DND-41 (cell line): ENCODE results near the gene NCK2.

Source experiments
- ATAC-seq: fragments of 200-7000 bp; cut with Tn5 transposase; 3 replicates; pipeline ENCODE4 v1.9.1; 2021; ENCODE audit warnings: low read depth; ENCODE audit not compliant: insufficient read depth
- DNase-seq: peaks from one replicate; pipeline ENCODE4 v3.0.0-alpha.2; 2020
- H2AFZ ChIP-seq: 2 replicates; pipeline ENCODE4 v1.6.0; 2012; ENCODE audit warnings: low read depth, low read length
- H3K27ac ChIP-seq: 2 replicates; pipeline ENCODE4 v1.5.1; 2012; ENCODE audit warnings: low read length, inconsistent platforms
- H3K27me3 ChIP-seq: fragments of 200-600 bp; sonication (generic); 2 replicates; pipeline ENCODE4 v1.6.0; 2012; ENCODE audit warnings: low read length, mild to moderate bottlenecking, inconsistent platforms; ENCODE audit not compliant: insufficient read depth, poor library complexity
- H3K36me3 ChIP-seq: 2 replicates; pipeline ENCODE4 v1.5.1; 2012; ENCODE audit warnings: low read length, inconsistent platforms; ENCODE audit not compliant: insufficient read depth
- H3K4me1 ChIP-seq: 2 replicates; pipeline ENCODE4 v1.5.1; 2012; ENCODE audit warnings: mild to moderate bottlenecking, low read length; ENCODE audit not compliant: insufficient read depth
- H3K4me2 ChIP-seq: 2 replicates; pipeline ENCODE4 v1.6.0; 2012; ENCODE audit warnings: mild to moderate bottlenecking, moderate library complexity, low read length, inconsistent platforms; ENCODE audit not compliant: insufficient read depth
- H3K4me3 ChIP-seq, 2 experiments: fragments of 200-600 bp in 1 of 2; shearing (Covaris generic) in 1 of 2; 2 replicates each; pipeline ENCODE4 v1.5.1; 2012 to 2016; ENCODE audit warnings: inconsistent platforms in 2 of 2, low read length in 2 of 2, mild to moderate bottlenecking in 2 of 2, low read depth in 1 of 2, moderate library complexity in 1 of 2
- H3K79me2 ChIP-seq: 2 replicates; pipeline ENCODE4 v1.6.0; 2012; ENCODE audit warnings: low read length, inconsistent platforms; ENCODE audit not compliant: insufficient read depth
- H3K9ac ChIP-seq: 2 replicates; pipeline ENCODE4 v1.6.0; 2012; ENCODE audit warnings: low read depth, mild to moderate bottlenecking, inconsistent platforms, low read length, moderate library complexity
- H3K9me3 ChIP-seq: 2 replicates; pipeline ENCODE4 v1.5.1; 2012; ENCODE audit warnings: low read length, moderate library complexity, mild to moderate bottlenecking, inconsistent platforms; ENCODE audit not compliant: insufficient read depth, severe bottlenecking
- H4K20me1 ChIP-seq: 2 replicates; pipeline ENCODE4 v1.6.0; 2012; ENCODE audit warnings: low read length; ENCODE audit not compliant: insufficient read depth
- CTCF ChIP-seq: IDR thresholded peaks from 2 replicates; pipeline ENCODE4 v1.5.1; 2012; ENCODE audit warnings: borderline replicate concordance, low read length, moderate library complexity, mild to moderate bottlenecking; ENCODE audit not compliant: poor library complexity, severe bottlenecking; ENCODE audit errors: extremely low read depth
- EZH2 ChIP-seq: IDR thresholded peaks from 3 replicates; pipeline ENCODE4 v1.6.1; 2012; ENCODE audit warnings: borderline replicate concordance, low read depth, mild to moderate bottlenecking, moderate library complexity, low read length, inconsistent platforms; ENCODE audit not compliant: severe bottlenecking

The NCK2 gene

GRCh38 chr2:105827351-105828096, 82.8 kb downstream of the NCK2 start:
- H4K20me1 ChIP-seq = peaks cover 30% of the 10 kb centered on the region
- DNase-seq (no peak), ATAC-seq (no peak)
- H3K9me3 ChIP-seq = peaks cover 4% of the 10 kb centered on the region
- H3K4me3 ChIP-seq = no peak overlapping the region
- peaks cover 14% of the 10 kb centered on the region for H3K36me3 ChIP-seq
- H3K27ac ChIP-seq = no peak overlapping the region
- TF ChIP-seq EZH2 = no peak
- TF ChIP-seq CTCF = no peak
- H3K79me2 ChIP-seq = peaks cover 60% of the 10 kb centered on the region
- no peak overlapping the region for H3K9ac ChIP-seq
- H3K4me1 ChIP-seq = no peaks in the 10 kb centered on the region
- no peak overlapping the region for H2AFZ ChIP-seq
- H3K4me2 ChIP-seq = no peak overlapping the region
- H3K27me3 ChIP-seq = no peaks in the 10 kb centered on the region

DNA sequence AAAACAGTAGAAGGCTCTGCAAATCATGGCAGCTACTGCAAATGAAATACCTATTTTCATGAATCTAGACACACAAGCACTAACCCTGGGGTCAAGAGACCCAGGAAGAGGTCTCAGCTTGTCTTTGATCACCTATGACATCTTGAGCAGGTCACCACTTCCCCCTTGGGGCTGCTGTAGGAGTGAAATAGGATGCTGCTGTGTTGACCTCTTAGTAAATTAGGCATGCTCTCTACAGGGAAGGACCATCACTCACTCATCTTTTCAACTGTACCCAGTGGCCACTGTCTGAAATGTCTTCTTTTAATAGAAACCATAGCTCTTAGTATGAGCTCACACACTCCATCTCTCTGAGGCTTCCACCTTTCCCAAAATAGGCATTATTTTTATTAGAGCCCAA, 83.8 kb downstream of the NCK2 start:
- no peak overlapping the region for H3K4me2 ChIP-seq
- ATAC-seq (no peak), DNase-seq (no peak)
- H2AFZ ChIP-seq = no peak overlapping the region
- peaks cover 60% of the 10 kb centered on the region for H3K79me2 ChIP-seq
- H3K4me3 ChIP-seq = no peak overlapping the region
- peaks cover 14% of the 10 kb centered on the region for H3K36me3 ChIP-seq
- no peaks in the 10 kb centered on the region for H3K4me1 ChIP-seq
- TF ChIP-seq CTCF (no peak), EZH2 (no peak)
- H3K27ac ChIP-seq = no peak overlapping the region
- H3K9ac ChIP-seq = no peak overlapping the region
- peaks cover 26% of the 10 kb centered on the region for H4K20me1 ChIP-seq
- peaks cover 4% of the 10 kb centered on the region for H3K9me3 ChIP-seq
- H3K27me3 ChIP-seq = no peaks in the 10 kb centered on the region

- Histone ChIP-seq H3K4me1 (peaks cover 6% of the 10 kb centered on the region; the same call in 1 of the 2 replicates), H3K9ac (no peak overlapping the region), H3K27me3 (no peaks in the 10 kb centered on the region), H3K9me3 (peaks cover 19% of the 10 kb centered on the region), H2AFZ (no peak overlapping the region), H3K4me2 (no peak overlapping the region), H3K79me2 (peaks cover 91% of the 10 kb centered on the region), H3K27ac (no peak overlapping the region), H4K20me1 (peaks cover 16% of the 10 kb centered on the region; the same call in 1 of the 2 replicates), H3K4me3 (no peak overlapping the region), H3K36me3 (no peaks in the 10 kb centered on the region)
- TF ChIP-seq EZH2 (no peak), CTCF (no peak)
- no peak for DNase-seq
- ATAC-seq = no peak
Measured at GRCh38 chr2:105834931-105835330, 90.2 kb downstream of the NCK2 start.
